Breast epithelium (tissue), 3 donors: ENCODE measurements around the gene GPC6.

Source experiments
- CTCF ChIP-seq, 3 donors: fragments of 450-650 bp; IDR thresholded peaks; one replicate each; pipeline ENCODE4 v1.5.1; 2016 to 2017; ENCODE audit warnings: antibody characterized with exemption in 3 of 3, mild to moderate bottlenecking in 3 of 3, moderate library complexity in 3 of 3
- POLR2A ChIP-seq: fragments of 450-650 bp; IDR thresholded peaks from one replicate; pipeline ENCODE4 v1.6.1; 2016; ENCODE audit warnings: antibody characterized with exemption, mild to moderate bottlenecking, moderate library complexity
- POLR2AphosphoS5 ChIP-seq, 3 donors: sonication (generic); formaldehyde crosslinking; IDR thresholded peaks; one replicate each; pipeline ENCODE4 v1.6.1; 2017; ENCODE audit warnings: antibody characterized with exemption in 3 of 3

- no peak for TF ChIP-seq POLR2AphosphoS5 (IDR thresholded peaks at IDR 0.05)
- no peak for TF ChIP-seq CTCF (IDR thresholded peaks at IDR 0.05)
- no peak for TF ChIP-seq POLR2A
Observed at GRCh38 chr13:93183302-93183701, 43.3 kb upstream of the GPC6 start.
